HG02884 (cell line): ENCODE measurements around the gene PDIA3.
"Not testable (repeated sequence)": the region's sequence is repeated elsewhere in the genome, so short reads cannot be mapped to it uniquely, and the experiment has no call there.

ENCODE experiments used
- ATAC-seq: cut with Tn5 transposase; IDR thresholded peaks from one replicate; pipeline ENCODE4 v1.9.1; 2021; ENCODE audit warnings: mild to moderate bottlenecking, moderate library complexity; ENCODE audit not compliant: unreplicated experiment

Gene PDIA3

GRCh38 chr15:43776101-43776717 lies 30.0 kb downstream of the PDIA3 start:
- ATAC-seq = peak; percentile 56

DNA sequence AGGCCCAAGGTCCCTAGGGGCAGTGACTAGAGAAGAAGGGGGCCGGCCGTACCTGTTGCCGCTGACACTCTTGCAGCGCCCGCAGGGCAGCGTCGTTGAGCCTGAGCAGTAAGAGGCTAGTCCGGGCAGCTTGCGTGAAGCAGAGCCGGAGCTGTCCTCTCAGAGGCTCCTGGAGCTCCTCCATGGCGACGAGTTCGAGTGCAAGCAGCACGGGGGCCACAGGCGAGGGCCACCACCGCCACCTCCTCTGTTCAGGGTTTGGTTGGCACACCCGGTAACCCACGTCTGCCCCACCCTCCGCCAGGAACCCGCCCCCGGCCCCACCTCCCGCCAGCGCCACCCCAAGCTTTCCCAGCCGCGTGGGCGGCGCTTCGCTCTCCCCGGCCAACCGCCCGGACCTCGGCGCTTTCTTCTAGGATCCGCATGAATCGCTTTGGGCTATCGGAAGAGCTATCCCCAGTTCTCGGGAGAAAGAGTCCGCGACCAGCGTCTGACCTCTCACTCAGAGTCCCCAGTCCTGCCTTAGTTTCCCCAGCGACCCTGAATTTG lies 30.6 kb downstream of the PDIA3 start, which contains the start of gene ELL3:
Gene ELL3 (minus strand): TSS at position 249 of the 549 bp plus-strand sequence. CDS start 65 bp downstream, at position 184.
- peak; percentile 24 for ATAC-seq

- peak; percentile 45 for ATAC-seq
These were observed 31.2 kb downstream of the PDIA3 start for GRCh38 chr15:43777267-43777914.

- no peak for ATAC-seq
These were observed 32.8 kb downstream of the PDIA3 start for GRCh38 chr15:43779016-43779415.

GRCh38 chr15:43789409-43789808 lies 43.2 kb downstream of the PDIA3 start:
- ATAC-seq = no peak

DNA sequence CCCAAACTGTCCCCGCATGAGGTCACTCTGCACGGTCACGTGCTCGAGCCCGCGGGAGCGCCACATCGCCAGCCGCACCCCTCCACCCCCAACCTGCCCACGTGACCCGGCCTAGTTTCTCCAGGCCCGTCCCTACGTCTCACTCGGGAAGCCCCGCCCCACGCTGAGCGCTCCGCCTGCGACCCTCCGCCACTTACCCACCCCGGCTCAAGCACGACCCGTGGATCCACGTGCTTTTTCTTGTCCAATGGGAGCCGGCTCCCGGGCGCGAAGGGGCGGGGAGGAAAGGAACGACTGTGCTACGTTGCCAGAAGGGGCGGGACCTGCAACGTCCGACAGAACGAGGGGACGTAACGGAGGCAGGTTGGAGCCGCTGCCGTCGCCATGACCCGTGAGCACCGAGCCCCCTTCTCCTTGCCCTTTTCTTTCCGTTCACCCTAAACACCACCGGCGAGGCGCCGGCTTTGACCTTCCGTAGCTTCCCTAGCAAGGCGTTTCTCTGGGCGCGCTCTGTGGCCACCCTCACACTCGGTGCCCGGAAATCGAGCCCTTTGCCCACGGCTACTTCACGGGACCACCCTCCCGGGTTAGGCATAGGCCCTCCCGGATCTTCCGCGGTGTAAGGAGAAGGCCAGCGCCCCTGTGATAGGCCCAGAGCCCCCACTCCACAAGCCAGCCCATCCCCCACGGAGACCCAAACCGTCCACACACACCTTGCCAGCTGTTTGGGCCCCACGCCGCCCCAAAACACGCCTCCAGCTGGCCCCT lies 45.9 kb downstream of the PDIA3 start, which contains the start of gene SERF2:
Gene SERF2 (plus strand): TSS at position 328 of the 768 bp plus-strand sequence. CDS start 57 bp downstream, at position 385.
- ATAC-seq = peak; percentile 84

DNA sequence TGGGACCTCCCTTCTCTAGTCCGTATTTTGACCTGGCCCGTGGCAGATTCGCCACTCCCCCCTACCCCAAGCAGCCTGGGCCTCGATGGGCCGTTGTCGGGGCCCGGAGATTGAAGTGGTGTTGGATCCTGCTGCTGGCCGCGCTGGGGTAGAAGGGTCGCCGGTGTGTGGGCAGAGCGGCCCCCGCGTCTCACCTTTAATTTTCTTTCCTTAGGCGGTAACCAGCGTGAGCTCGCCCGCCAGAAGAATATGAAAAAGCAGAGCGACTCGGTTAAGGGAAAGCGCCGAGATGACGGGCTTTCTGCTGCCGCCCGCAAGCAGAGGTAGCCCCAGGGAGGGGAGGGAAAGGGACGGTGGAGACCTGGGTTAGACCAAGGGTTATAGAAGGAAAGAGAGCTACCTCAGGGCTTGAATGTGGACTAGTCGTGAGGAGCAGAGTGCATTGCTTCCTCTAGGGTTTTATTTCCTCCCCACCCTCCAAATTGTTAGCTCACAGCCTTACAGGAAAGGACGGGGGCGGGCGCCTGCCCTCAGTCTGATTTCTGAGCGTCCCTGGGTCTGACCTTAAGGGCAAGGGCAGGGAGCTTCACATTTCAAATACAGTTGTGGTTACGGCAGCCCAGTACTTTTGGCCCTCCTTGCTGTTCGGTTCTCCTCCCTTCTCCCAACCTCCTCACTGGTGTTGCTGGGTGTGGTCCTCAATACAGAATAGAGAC lies 46.7 kb downstream of the PDIA3 start:
- ATAC-seq = no peak

- ATAC-seq = no peak
These were observed 47.4 kb downstream of the PDIA3 start for GRCh38 chr15:43793647-43794046.

GRCh38 chr15:43794269-43795037 lies 48.2 kb downstream of the PDIA3 start:
- no peak for ATAC-seq

DNA sequence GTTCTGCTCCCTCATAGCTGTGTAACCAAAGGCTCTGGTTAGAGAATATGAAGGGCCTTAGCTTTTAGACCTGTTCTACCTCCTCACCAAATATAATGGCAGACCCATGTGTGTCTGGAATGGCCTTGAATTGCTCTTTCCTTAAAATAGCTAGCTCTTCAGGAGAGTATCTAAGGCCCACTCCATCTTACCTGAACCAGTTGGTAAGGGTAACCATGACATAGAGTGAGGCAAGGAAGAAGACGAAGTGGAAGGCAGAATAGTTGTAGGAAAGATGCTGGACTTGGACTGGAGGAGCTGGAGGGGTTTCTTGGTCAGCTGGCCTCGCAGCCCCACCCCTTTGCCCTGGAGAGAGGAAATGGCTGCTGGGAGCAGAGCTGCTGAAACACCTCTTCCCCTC lies 49.0 kb downstream of the PDIA3 start:
- ATAC-seq = no peak

DNA sequence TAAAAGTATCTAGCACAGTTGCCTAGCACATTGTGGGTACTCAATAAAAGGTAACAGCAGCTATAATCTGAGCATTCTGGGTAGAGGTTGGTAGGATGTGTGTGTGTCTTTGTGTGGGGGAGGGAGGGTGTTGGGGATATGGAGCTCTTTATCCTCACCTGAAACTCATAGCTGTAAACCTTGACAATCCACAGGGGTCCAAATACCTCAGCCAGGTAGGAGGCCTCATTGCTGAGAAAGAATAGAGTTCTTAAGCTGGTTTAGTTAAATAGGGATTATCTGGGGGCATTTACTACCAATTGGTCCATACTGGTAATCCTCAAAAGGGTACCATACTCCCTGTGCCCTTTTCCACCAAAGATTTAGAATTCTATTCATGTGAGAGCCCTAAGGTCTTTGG lies 49.8 kb downstream of the PDIA3 start:
- no peak for ATAC-seq

- no peak for ATAC-seq
These were observed 50.3 kb downstream of the PDIA3 start for GRCh38 chr15:43796566-43796965.

GRCh38 chr15:43799209-43799944 lies 53.1 kb downstream of the PDIA3 start:
- ATAC-seq = no peak

DNA sequence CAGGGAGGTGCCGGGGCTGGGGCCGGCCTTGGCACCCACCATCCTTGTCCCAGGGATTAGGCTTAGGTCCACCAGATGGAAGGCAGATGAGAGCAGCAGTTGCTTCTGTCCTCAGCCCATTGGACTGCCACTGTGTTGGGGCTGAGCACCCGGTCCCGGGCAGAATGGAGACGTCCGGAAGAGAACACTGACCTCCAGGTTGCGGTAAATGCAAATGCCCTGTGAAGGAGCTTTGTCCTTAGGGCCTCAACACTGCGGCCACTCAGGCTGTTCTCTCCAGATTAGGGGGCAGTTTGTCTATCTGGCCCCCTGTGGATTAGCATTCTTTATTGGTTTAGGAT lies 53.7 kb downstream of the PDIA3 start, which contains the start of gene SERINC4:
Gene SERINC4 (minus strand): TSS at position 276 of the 341 bp plus-strand sequence. CDS start 234 bp downstream, at position 42.
- no peak for ATAC-seq

DNA sequence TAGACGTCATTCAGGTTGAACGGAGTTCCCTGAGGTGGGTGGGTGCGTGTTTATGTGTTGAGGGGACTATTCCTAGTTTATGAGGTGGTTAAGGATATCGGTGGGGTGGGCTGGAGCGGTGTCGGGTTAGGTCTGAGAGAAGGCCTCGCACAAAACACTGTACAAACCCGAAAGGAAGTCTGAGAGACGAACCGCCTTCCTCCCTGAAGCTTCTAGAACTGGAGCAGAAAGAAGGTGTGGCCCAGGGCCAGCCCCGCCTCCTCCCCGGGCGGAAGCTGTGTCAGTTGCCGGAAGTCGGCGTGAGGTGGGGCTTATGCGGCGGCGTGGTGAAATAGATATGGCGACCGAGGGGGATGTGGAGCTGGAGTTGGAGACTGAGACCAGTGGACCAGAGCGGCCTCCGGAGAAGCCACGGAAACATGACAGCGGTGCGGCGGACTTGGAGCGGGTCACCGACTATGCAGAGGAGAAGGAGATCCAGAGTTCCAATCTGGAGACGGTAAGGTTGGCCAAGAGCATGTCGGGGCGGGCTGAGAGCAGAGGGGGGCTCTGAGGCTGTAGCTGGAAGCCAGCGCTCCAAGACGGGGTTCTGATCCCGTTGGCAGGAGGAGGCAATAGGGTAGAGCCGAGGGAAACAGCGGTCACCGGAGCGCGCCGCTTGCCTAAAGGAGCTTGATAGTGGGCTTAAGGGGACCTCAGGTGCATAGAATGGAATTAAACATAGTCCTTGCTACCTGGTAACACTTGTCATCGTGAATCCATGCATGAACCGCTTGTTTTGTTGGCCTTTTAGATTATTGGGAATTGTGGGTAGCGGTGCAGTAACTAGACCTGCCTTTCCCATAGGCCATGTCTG lies 54.3 kb downstream of the PDIA3 start, which contains the start of gene HYPK:
Gene HYPK (plus strand): TSS at position 314 of the 856 bp plus-strand sequence. CDS start 24 bp downstream, at position 338.
- ATAC-seq = peak; percentile 86

GRCh38 chr15:43802676-43803075 lies 56.4 kb downstream of the PDIA3 start:
- not testable (repeated sequence) for ATAC-seq

DNA sequence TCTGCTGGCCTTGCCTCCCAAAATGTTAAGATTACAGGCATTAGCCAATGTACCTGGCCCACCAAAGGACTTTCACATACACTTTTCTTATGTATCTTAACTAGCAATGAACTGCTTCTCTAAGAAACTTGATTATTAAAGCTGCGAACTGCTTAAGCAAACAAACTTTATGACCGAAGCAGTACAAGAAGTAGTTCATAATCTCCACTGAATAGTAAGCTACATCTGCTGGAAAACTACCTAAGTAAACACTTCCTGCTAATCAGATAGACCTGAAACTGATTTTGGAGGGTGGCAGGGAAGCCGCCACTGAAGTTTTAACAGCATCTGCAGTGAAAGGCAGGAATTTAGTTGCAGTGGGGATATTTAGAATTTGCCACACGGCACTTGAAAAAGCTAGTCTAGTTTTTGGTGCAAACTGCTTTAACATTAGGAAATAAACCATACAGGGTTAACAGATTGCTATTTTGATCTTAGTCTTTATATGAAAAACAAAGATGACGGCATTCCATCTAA lies 62.3 kb downstream of the PDIA3 start:
- no peak for ATAC-seq
